ENCODE results near the gene MR1. TPM values are rescaled to one million over a fixed set of nuclear protein-coding genes. Genes with fewer than 3 reads are reported as not detected.

The MR1 gene
- total and polyA plus RNA-seq, 3 experiments from 2014 or later = 13.8 to 37.7 (median 16.4) TPM

DNA sequence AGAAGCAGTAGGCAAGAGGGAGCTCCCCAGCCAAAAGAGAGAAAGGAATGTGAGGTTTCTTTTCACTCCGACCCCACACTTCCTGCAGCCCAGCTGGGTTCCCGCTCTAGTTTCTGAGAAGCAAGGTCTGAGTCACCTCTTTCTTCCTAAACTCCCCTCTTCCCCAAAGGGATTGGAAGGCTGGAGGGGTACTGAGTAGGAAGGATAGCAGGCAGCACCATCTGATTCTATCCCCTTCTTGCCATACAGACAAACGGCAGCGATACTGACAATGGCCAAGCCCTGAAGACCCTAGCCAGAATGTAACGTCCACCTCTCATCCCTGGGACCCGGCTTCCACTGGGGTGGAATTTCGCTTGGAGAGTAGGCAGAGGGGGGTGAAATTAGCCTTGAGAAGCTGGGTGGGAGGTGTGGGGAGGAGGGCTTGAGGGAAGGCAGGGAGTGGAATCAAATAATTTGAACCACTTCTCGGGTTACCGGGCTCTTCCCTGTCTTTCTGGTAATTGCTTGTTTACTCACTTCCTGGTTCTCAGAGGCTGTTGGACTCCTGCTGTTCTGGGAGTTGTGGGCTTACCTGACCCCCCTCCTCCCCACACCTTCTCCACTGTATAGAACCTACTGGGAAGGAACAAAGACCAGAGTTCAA lies 67.9 kb downstream of the MR1 start:
- Mint-ChIP-seq H3K27ac (peak overlapping the region in 4 of 8 donors; percentile 7 to 93 (median 68)), H3K9me3 (no peaks in the 10 kb centered on the region)
- H3K4me1 ChIP-seq (ENCODE audit: insufficient read depth, low read length) = peaks cover 46% of the 10 kb centered on the region

DNA sequence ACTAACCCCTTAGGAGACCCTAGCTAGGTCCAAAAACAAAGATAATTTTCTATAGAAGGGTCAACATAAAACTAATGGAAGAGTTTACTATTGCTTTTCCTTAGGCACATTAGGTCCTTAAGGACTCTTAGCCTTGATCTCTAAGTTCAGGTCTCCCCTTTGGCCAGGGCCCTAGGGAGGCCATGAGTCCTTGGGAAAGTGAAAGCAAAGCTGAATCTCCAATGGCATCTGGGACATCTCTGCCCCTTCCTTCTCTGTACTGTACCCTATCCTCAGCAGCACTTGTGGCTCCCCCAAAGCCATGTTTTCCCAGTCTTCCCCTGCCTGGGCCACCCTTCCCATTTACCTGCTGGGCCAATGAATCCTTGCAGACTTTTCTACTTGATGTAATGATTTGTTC lies 69.1 kb downstream of the MR1 start:
- Mint-ChIP-seq H3K4me3 (peak overlapping the region in 2 of 7 donors; percentile 3 to 80), H3K27ac (peak overlapping the region in 7 of 8 donors; percentile 15 to 96 (median 77)), H3K36me3 (peaks cover 0 to 5% (median 0%) of the 10 kb centered on the region in 3 donors), H3K9me3 (no peaks in the 10 kb centered on the region), H3K27me3 (peaks cover 0 to 4% of the 10 kb centered on the region in 2 donors), H3K4me1 (peaks cover 37 to 63% (median 57%) of the 10 kb centered on the region in 3 donors)
- ChIA-PET CTCF (interaction anchor here (1.0 to 3.2 kb wide), 3 partner anchors 12 to 39 kb away, joined by 4 to 20 read pairs (median 11); no protein-coding TSS in a partner anchor), POLR2A (interaction anchor here (5.4 kb wide), 1 partner anchor 13 kb away, joined by 111 read pairs; the partner anchor contains the start of gene IER5)
- no peak for DNase-seq
- Histone ChIP-seq H3K4me3 (ENCODE audit: low read length) (no peak overlapping the region), H3K36me3 (ENCODE audit: insufficient read depth, low read length) (no peaks in the 10 kb centered on the region), H3K4me1 (ENCODE audit: insufficient read depth, low read length) (peaks cover 50% of the 10 kb centered on the region), H3K27ac (ENCODE audit: low read depth, low read length) (no peak overlapping the region), H3K9me3 (ENCODE audit: low read length) (no peaks in the 10 kb centered on the region), H3K27me3 (ENCODE audit: insufficient read depth, low read length, poor library complexity, severe bottlenecking) (no peaks in the 10 kb centered on the region)

More for the DNA sequence above, 67.9 kb downstream of the MR1 start:
- Mint-ChIP-seq H3K36me3 (peaks cover 0 to 5% (median 0%) of the 10 kb centered on the region in 3 donors), H3K27me3 (peaks cover 0 to 4% of the 10 kb centered on the region in 2 donors), H3K4me3 (peak overlapping the region in 1 of 7 donors; percentile 67), H3K4me1 (peaks cover 37 to 63% (median 53%) of the 10 kb centered on the region in 3 donors)
- CTCF ChIA-PET = interaction anchor here (1.0 kb wide), 1 partner anchor 11 kb away, joined by 4 read pairs; no protein-coding TSS in a partner anchor
- Histone ChIP-seq H3K36me3 (ENCODE audit: insufficient read depth, low read length) (no peaks in the 10 kb centered on the region), H3K27ac (ENCODE audit: low read depth, low read length) (peak overlapping the region; percentile 56), H3K27me3 (ENCODE audit: insufficient read depth, low read length, poor library complexity, severe bottlenecking) (no peaks in the 10 kb centered on the region), H3K9me3 (ENCODE audit: low read length) (no peaks in the 10 kb centered on the region), H3K4me3 (ENCODE audit: low read length) (no peak overlapping the region)
- DNase-seq = no peak
- POLR2A ChIA-PET = interaction anchor here (1.4 kb wide), 1 partner anchor 11 kb away, joined by 4 read pairs; no protein-coding TSS in a partner anchor

DNA sequence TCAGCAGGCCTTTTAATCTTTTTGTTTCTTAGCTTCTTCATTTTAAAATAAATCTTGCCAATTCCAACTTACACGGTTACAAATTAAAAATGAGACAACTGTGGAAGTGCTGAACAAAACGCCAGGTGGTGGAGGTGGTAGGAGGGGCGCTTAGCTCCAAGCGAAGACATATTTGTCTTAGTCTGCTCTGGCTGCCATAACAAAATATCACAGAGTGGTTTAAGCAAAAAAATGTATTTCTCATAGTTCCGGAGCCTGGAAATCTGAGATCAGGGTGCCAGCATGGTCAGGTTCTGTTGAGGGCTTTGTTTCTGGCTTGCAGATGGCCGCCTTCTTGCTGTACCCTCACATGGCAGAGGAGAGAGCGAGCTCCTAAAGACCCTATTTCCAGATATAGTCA lies 69.6 kb downstream of the MR1 start:
- no peak overlapping the region for H3K27ac ChIP-seq (ENCODE audit: low read depth, low read length)
- CTCF ChIA-PET = interaction anchor here (2.0 to 4.1 kb wide), 4 partner anchors 14 to 65 kb away, joined by 11 to 39 read pairs (median 16); partner anchors contain the start of gene IER5
- Mint-ChIP-seq H3K9me3 (no peaks in the 10 kb centered on the region), H3K4me1 (peaks cover 37 to 63% (median 57%) of the 10 kb centered on the region in 3 donors), H3K27ac (peak overlapping the region; percentile 15 to 96 (median 88)), H3K4me3 (peak overlapping the region in 2 of 7 donors; percentile 51 to 80), H3K36me3 (peaks cover 0 to 5% (median 0%) of the 10 kb centered on the region in 3 donors), H3K27me3 (peaks cover 0 to 4% of the 10 kb centered on the region in 2 donors)
- no peaks in the 10 kb centered on the region for H3K27me3 ChIP-seq (ENCODE audit: insufficient read depth, low read length, poor library complexity, severe bottlenecking)
- peak in 1 of 5 donors; percentile 38 for DNase-seq
- POLR2A ChIA-PET = interaction anchor here (5.4 kb wide), 1 partner anchor 13 kb away, joined by 111 read pairs; the partner anchor contains the start of gene IER5
- H3K36me3 ChIP-seq (ENCODE audit: insufficient read depth, low read length) = no peaks in the 10 kb centered on the region
- peaks cover 50% of the 10 kb centered on the region for H3K4me1 ChIP-seq (ENCODE audit: insufficient read depth, low read length)
- no peaks in the 10 kb centered on the region for H3K9me3 ChIP-seq (ENCODE audit: low read length)
- no peak overlapping the region for H3K4me3 ChIP-seq (ENCODE audit: low read length)

DNA sequence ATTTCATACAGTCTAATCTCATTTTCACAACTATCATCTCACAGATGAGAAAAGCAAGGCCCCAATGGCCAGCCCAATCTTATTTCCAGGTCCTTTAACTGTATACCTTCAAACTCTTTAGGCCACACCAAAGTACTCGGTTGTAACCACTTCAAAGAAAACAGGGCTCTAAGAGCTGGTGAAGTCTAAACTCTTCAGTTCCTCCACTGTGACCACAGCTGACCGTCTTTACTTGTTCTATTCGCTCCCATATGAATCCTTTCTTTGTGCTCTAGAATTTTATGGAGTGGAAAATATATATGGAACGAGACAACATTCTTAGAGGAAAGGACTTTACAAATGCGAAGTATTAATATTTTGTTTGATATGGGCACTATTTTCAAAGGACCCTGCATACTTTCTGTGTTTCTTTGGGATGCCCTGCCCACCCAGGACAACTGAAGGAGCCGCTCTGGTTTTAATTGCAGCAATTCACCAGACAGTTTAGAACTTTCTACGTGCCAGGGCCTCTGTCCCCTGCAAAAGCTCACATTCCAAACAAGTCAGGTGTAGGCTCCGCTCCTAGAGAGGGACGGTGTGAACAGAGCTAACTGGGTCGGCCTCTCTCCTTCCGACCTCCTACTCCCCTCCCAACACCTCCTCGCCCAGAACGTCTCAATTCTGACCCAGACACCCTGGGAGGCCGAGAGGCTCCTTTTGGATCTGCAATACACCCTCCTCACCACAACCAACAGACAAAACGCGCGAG lies 70.4 kb downstream of the MR1 start:
- peak overlapping the region; percentile 84 to 96 (median 93) for H3K27ac Mint-ChIP-seq
- H3K36me3 Mint-ChIP-seq = peaks cover 0 to 5% (median 0%) of the 10 kb centered on the region in 3 donors
- Histone ChIP-seq H3K27me3 (ENCODE audit: insufficient read depth, low read length, poor library complexity, severe bottlenecking) (no peaks in the 10 kb centered on the region), H3K4me3 (ENCODE audit: low read length) (peak overlapping the region; percentile 52), H3K9me3 (ENCODE audit: low read length) (no peaks in the 10 kb centered on the region), H3K27ac (ENCODE audit: low read depth, low read length) (peak overlapping the region; percentile 82), H3K4me1 (ENCODE audit: insufficient read depth, low read length) (peaks cover 48% of the 10 kb centered on the region), H3K36me3 (ENCODE audit: insufficient read depth, low read length) (no peaks in the 10 kb centered on the region)
- peaks cover 36 to 57% (median 52%) of the 10 kb centered on the region in 3 donors for H3K4me1 Mint-ChIP-seq
- peak overlapping the region; percentile 80 to 92 (median 85) for H3K4me3 Mint-ChIP-seq
- peaks cover 0 to 4% of the 10 kb centered on the region in 2 donors for H3K27me3 Mint-ChIP-seq
- no peaks in the 10 kb centered on the region for H3K9me3 Mint-ChIP-seq
- ChIA-PET POLR2A (interaction anchor here (0.5 to 5.4 kb wide), 10 partner anchors 8 to 833 kb away, joined by 3 to 111 read pairs (median 6); partner anchors contain the start of genes IER5 and STX6), CTCF (interaction anchor here (0.9 to 4.1 kb wide), 14 partner anchors 7 to 602 kb away, joined by 3 to 39 read pairs (median 4); partner anchors contain the start of gene IER5)
- peak in 2 of 5 donors; percentile 13 to 40 for DNase-seq

DNA sequence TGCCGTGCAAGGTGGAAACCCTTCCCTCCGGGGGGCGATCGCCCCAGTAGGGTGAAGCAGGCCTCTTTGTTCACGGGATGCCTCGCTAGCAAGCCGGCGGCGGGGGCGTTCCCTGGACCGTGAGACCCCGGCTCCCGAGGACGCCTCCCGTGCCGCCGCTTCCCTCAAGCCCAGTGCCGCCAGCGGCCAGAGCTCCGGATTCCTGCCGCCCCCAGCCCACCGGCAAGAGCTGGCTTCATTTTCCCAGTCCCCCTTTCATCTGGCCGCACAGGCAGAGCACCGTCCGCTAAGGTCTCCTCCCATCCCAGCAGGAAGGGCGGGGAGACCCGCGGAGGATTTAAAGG lies 71.0 kb downstream of the MR1 start:
- Mint-ChIP-seq H3K4me3 (peak overlapping the region; percentile 80 to 92 (median 85)), H3K4me1 (peaks cover 30 to 52% (median 47%) of the 10 kb centered on the region in 3 donors), H3K36me3 (peaks cover 0 to 5% (median 0%) of the 10 kb centered on the region in 3 donors), H3K9me3 (no peaks in the 10 kb centered on the region), H3K27me3 (peaks cover 4% of the 10 kb centered on the region in 2 donors), H3K27ac (peak overlapping the region; percentile 84 to 96 (median 93))
- Histone ChIP-seq H3K27me3 (ENCODE audit: insufficient read depth, low read length, poor library complexity, severe bottlenecking) (no peaks in the 10 kb centered on the region), H3K9me3 (ENCODE audit: low read length) (no peaks in the 10 kb centered on the region), H3K36me3 (ENCODE audit: insufficient read depth, low read length) (no peaks in the 10 kb centered on the region), H3K4me1 (ENCODE audit: insufficient read depth, low read length) (peaks cover 43% of the 10 kb centered on the region), H3K27ac (ENCODE audit: low read depth, low read length) (peak overlapping the region; percentile 82), H3K4me3 (ENCODE audit: low read length) (peak overlapping the region; percentile 52)
- ChIA-PET POLR2A (interaction anchor here (0.5 to 5.4 kb wide), 12 partner anchors 8 to 832 kb away, joined by 3 to 111 read pairs (median 6); partner anchors contain the start of genes IER5 and STX6), CTCF (interaction anchor here (0.9 to 4.1 kb wide), 19 partner anchors 8 to 603 kb away, joined by 3 to 39 read pairs (median 5); partner anchors contain the start of gene IER5)
- peak in 4 of 5 donors; percentile 31 to 73 (median 56) for DNase-seq

DNA sequence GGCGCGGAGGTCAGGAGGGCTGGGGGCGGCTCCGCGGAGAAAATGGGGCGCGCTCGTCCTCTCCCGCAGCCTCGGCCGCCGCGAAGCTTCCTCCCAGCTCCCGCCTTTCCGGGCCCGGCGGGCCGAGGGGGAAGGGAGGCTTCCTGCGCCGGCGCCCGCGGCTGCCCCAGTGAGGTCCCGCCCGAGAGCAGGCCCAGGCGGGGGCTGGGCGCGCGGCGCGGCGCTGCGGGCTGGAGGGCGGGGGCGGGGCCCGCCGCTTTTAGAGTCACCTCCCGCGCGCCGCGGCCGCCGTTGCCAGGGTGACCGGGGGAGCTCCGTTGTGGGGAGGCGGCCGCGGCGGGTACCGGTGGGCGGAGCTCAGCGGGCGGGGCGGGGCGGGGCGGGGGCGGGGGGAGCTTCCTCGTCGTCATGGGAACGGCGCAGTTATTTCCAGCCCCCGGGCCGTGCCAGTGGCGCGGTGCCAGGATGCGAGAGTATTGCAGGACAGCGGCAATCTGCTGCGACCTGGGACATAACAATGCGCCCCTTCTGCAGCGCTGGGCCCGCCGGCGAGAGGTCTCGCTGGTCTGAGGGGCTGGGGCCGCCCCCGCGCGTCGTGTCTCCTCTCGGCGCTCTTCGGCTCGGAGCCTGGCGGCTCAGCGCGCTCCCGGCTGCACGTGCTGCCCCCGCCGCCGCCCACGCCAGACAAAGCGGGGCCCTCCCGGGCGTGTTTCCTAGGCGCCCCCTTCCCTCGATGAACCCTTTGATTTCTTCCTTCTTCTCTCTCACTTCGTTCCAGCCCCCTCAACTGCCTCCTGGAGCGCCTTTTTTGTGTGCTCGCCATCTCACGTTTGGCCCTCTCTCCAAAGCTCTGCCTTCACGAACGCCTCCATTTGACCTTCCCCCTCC lies 71.6 kb downstream of the MR1 start:
- Histone ChIP-seq H3K9me3 (ENCODE audit: low read length) (no peaks in the 10 kb centered on the region), H3K27me3 (ENCODE audit: insufficient read depth, low read length, poor library complexity, severe bottlenecking) (no peaks in the 10 kb centered on the region), H3K27ac (ENCODE audit: low read depth, low read length) (peak overlapping the region; percentile 82), H3K36me3 (ENCODE audit: insufficient read depth, low read length) (no peaks in the 10 kb centered on the region), H3K4me3 (ENCODE audit: low read length) (peak overlapping the region; percentile 52), H3K4me1 (ENCODE audit: insufficient read depth, low read length) (peaks cover 39% of the 10 kb centered on the region)
- no peaks in the 10 kb centered on the region for H3K9me3 Mint-ChIP-seq
- H3K4me3 Mint-ChIP-seq = peak overlapping the region; percentile 84 to 93 (median 89)
- peak; percentile 86 to 97 (median 92) for DNase-seq
- H3K27ac Mint-ChIP-seq = peak overlapping the region; percentile 92 to 99 (median 96)
- peaks cover 0 to 5% (median 0%) of the 10 kb centered on the region in 3 donors for H3K36me3 Mint-ChIP-seq
- POLR2A ChIA-PET = interaction anchor here (0.7 to 5.4 kb wide), 11 partner anchors 9 to 293 kb away, joined by 3 to 111 read pairs (median 5); partner anchors contain the start of genes IER5 and STX6
- H3K4me1 Mint-ChIP-seq = peaks cover 26 to 46% (median 41%) of the 10 kb centered on the region in 3 donors
- CTCF ChIA-PET = interaction anchor here (0.9 to 4.1 kb wide), 19 partner anchors 9 to 603 kb away, joined by 3 to 39 read pairs (median 5); partner anchors contain the start of gene IER5
- H3K27me3 Mint-ChIP-seq = peaks cover 4 to 7% of the 10 kb centered on the region in 2 donors

Data from CD8-positive, alpha-beta memory T cell (primary cell).